SK-N-SH (cell line): ENCODE results near the gene AGAP1. TPM values are rescaled to one million over a fixed set of nuclear protein-coding genes. Genes with fewer than 3 reads are reported as not detected.

Experiments
- CTCF ChIA-PET: fragments of 300-600, 350-600 bp; formaldehyde crosslinking; extraction: SDS; loops from one replicate; lab custom pipeline; 2021; lab: Yijun Ruan, JAX
- POLR2A ChIA-PET: fragments of 350-600 bp; sonication (Branson Sonifier 250); formaldehyde crosslinking; extraction: SDS; loops from one replicate; lab custom pipeline; 2020; ENCODE audit warnings: antibody characterized with exemption, inconsistent platforms; lab: Yijun Ruan, JAX
- DNase-seq: peaks from one replicate; pipeline ENCODE4 v3.0.0; 2012
- H2AFZ ChIP-seq: fragments of 200-600 bp; sonication (generic); 2 replicates; pipeline ENCODE4 v1.8.1; 2016; ENCODE audit warnings: antibody characterized with exemption, mild to moderate bottlenecking, low read depth
- H3F3A ChIP-seq: fragments of 200-600 bp; sonication (generic); replicated peaks from 2 replicates; pipeline ENCODE3; 2016; ENCODE audit warnings: antibody characterized with exemption, mild to moderate bottlenecking; ENCODE audit not compliant: insufficient read depth
- H3K27ac ChIP-seq, 2 experiments: fragments of 200-500 bp in 1 of 2; fragments of 200-600 bp in 1 of 2; sonication (Bioruptor generic) in 1 of 2; sonication (generic), shearing (Covaris generic) in 1 of 2; 2 replicates each; pipeline versions ENCODE4 v1.5.1 to v1.6.1; 2014 to 2016; ENCODE audit warnings: low read depth in 2 of 2, inconsistent platforms in 1 of 2, low read length in 1 of 2, mild to moderate bottlenecking in 1 of 2, mixed read lengths in 1 of 2
- H3K27me3 ChIP-seq: fragments of 200-600 bp; sonication (generic), shearing (Covaris generic); 2 replicates; pipeline ENCODE4 v1.6.1; 2016; ENCODE audit warnings: mixed run types; ENCODE audit not compliant: insufficient read depth
- H3K36me3 ChIP-seq, 2 experiments: fragments of 200-500 bp in 1 of 2; fragments of 200-600 bp in 1 of 2; sonication (Bioruptor generic) in 1 of 2; sonication (generic) in 1 of 2; replicated peaks in 1 of 2; 2 replicates each; pipeline versions ENCODE3 to v1.5.1; 2014 to 2016; ENCODE audit warnings: low read length in 1 of 2, mild to moderate bottlenecking in 1 of 2; ENCODE audit not compliant: insufficient read depth in 2 of 2, control insufficient read depth in 1 of 2
- H3K4me1 ChIP-seq, 2 experiments: fragments of 200-500 bp in 1 of 2; fragments of 200-600 bp in 1 of 2; sonication (Bioruptor generic) in 1 of 2; sonication (generic), shearing (Covaris generic) in 1 of 2; 2 replicates each; pipeline versions ENCODE4 v1.5.1 to v1.6.1; 2014 to 2016; ENCODE audit warnings: low read depth in 1 of 2, low read length in 1 of 2, mixed run types in 1 of 2; ENCODE audit not compliant: insufficient read depth in 2 of 2, control insufficient read depth in 1 of 2
- H3K4me2 ChIP-seq: fragments of 200-600 bp; sonication (generic), shearing (Covaris generic); 2 replicates; pipeline ENCODE4 v1.6.1; 2017; ENCODE audit warnings: mixed run types
- H3K4me3 ChIP-seq, 2 experiments: fragments of 200-500 bp in 1 of 2; fragments of 200-600 bp in 1 of 2; sonication (Bioruptor generic) in 1 of 2; sonication (generic), shearing (Covaris generic) in 1 of 2; 2 replicates each; pipeline versions ENCODE4 v1.5.1 to v1.8.1; 2014 to 2016; ENCODE audit warnings: low read depth in 2 of 2, inconsistent platforms in 1 of 2, low read length in 1 of 2, mild to moderate bottlenecking in 1 of 2, mixed read lengths in 1 of 2, moderate library complexity in 1 of 2
- H3K79me2 ChIP-seq: fragments of 200-600 bp; sonication (generic); 2 replicates; pipeline ENCODE4 v1.8.1; 2017; ENCODE audit warnings: mild to moderate bottlenecking; ENCODE audit not compliant: insufficient read depth
- H3K9ac ChIP-seq: fragments of 200-600 bp; sonication (generic); 2 replicates; pipeline ENCODE4 v1.6.1; 2017; ENCODE audit warnings: mixed run types
- H3K9me2 ChIP-seq: fragments of 200-600 bp; sonication (generic); 2 replicates; pipeline ENCODE4 v1.6.1; 2017; ENCODE audit warnings: mixed run types
- H3K9me3 ChIP-seq: fragments of 200-600 bp; sonication (generic); 2 replicates; pipeline ENCODE4 v1.6.1; 2017; ENCODE audit warnings: mixed run types, mild to moderate bottlenecking, moderate library complexity
- H4K20me1 ChIP-seq: fragments of 200-600 bp; sonication (generic); 2 replicates; pipeline ENCODE4 v1.6.1; 2017; ENCODE audit warnings: mild to moderate bottlenecking, mixed run types; ENCODE audit not compliant: insufficient read depth
- CHD2 ChIP-seq: fragments of 150-350 bp; IDR thresholded peaks from 2 replicates; pipeline ENCODE4 v1.6.1; 2018; ENCODE audit warnings: low read length; ENCODE audit not compliant: partially characterized antibody
- CTCF ChIP-seq: fragments of 200-600 bp; sonication (generic); IDR thresholded peaks from 2 replicates; pipeline ENCODE4 v1.6.1; 2017; ENCODE audit warnings: antibody characterized with exemption, mild to moderate bottlenecking, moderate library complexity
- EP300 ChIP-seq, 2 experiments: IDR thresholded peaks; 2 replicates each; pipeline versions ENCODE4 v1.4.0 to v1.6.1; 2012; ENCODE audit warnings: borderline replicate concordance in 1 of 2, low read depth in 1 of 2, low read length in 1 of 2
- EZH2phosphoT487 ChIP-seq: fragments of 200-600 bp; sonication (generic); IDR thresholded peaks from 2 replicates; pipeline ENCODE4 v1.6.1; 2017; ENCODE audit warnings: low read depth, mixed run types, mild to moderate bottlenecking, antibody characterized with exemption, moderate library complexity, borderline replicate concordance
- NFIC ChIP-seq: IDR thresholded peaks from 2 replicates; pipeline ENCODE4 v1.4.0; 2012; ENCODE audit warnings: borderline replicate concordance
- NRF1 ChIP-seq: IDR thresholded peaks from 2 replicates; pipeline ENCODE4 v1.6.1; 2012; ENCODE audit warnings: low read depth, mild to moderate bottlenecking, low read length
- PBX3 ChIP-seq: IDR thresholded peaks from 2 replicates; pipeline ENCODE4; 2012
- RCOR1 ChIP-seq: fragments of 150-350 bp; IDR thresholded peaks from 2 replicates; pipeline ENCODE4 v1.6.1; 2017; ENCODE audit warnings: antibody characterized with exemption, low read length
- REST ChIP-seq: IDR thresholded peaks from 2 replicates; pipeline ENCODE4 v1.6.1; 2012; ENCODE audit warnings: mild to moderate bottlenecking, low read depth, low read length, moderate library complexity
- RXRA ChIP-seq: IDR thresholded peaks from 2 replicates; pipeline ENCODE4 v1.4.0; 2012; ENCODE audit warnings: low read depth, mild to moderate bottlenecking, borderline replicate concordance
- SIN3A ChIP-seq: IDR thresholded peaks from 2 replicates; pipeline ENCODE4 v1.6.1; 2012; ENCODE audit warnings: low read depth, mild to moderate bottlenecking, low read length, moderate library complexity, borderline replicate concordance
- SMC3 ChIP-seq: IDR thresholded peaks from 2 replicates; pipeline ENCODE4 v1.6.1; 2012; ENCODE audit warnings: low read depth, low read length, improper control_type of control experiment
- TAF1 ChIP-seq: IDR thresholded peaks from 2 replicates; pipeline ENCODE4 v1.6.1; 2012; ENCODE audit warnings: low read depth, mild to moderate bottlenecking, low read length, moderate library complexity, borderline replicate concordance
- TCF12 ChIP-seq: IDR thresholded peaks from 2 replicates; pipeline ENCODE4 v1.4.0; 2012
- TEAD4 ChIP-seq: IDR thresholded peaks from 2 replicates; pipeline ENCODE4 v1.4.0; 2012; ENCODE audit warnings: mild to moderate bottlenecking, borderline replicate concordance; ENCODE audit not compliant: insufficient read depth
- USF1 ChIP-seq: IDR thresholded peaks from 2 replicates; pipeline ENCODE4 v1.4.0; 2012; ENCODE audit warnings: low read depth, borderline replicate concordance
- YY1 ChIP-seq: IDR thresholded peaks from 2 replicates; pipeline ENCODE4 v1.4.0; 2012; ENCODE audit warnings: low read depth, mild to moderate bottlenecking
- ZBTB33 ChIP-seq: IDR thresholded peaks from 2 replicates; pipeline ENCODE4 v1.4.0; 2012; ENCODE audit warnings: low read depth, borderline replicate concordance
- WGBS: methylation state at CpG from one replicate; pipeline ENCODE4 v1.1.6; 2017; ENCODE audit warnings: low lambda C conversion rate; 5-methylcytosine and 5-hydroxymethylcytosine counted together
- polyA plus RNA-seq, 3 experiments: library from polyadenylated mRNA; depleted of rRNA; stranded (reverse); fragments of >200 nt; gene quantifications; 2 replicates each; pipeline ENCODE4 v1.2.3, GENCODE V29; 2012

The AGAP1 gene
- polyA plus RNA-seq, 1 of the 3 experiments (the other 2 are of a cell fraction), result 8.8 TPM

GRCh38 chr2:236177967-236178889 is 684.4 kb downstream of the AGAP1 start (continued):
- no peak for TF ChIP-seq TEAD4
- TF ChIP-seq CHD2, result no peak
- no peak for TF ChIP-seq EZH2phosphoT487
- peak; percentile 83 for TF ChIP-seq CTCF
- no peak for TF ChIP-seq USF1
- TF ChIP-seq ZBTB33, result no peak
- TF ChIP-seq NFIC, result no peak; the same call in 1 of the 2 replicates
- no peak for TF ChIP-seq RCOR1
- peak; percentile 73 for TF ChIP-seq SMC3
- no peak for TF ChIP-seq PBX3
- no peak for TF ChIP-seq NRF1
- TF ChIP-seq RXRA, result no peak
- TF ChIP-seq YY1, result no peak

GRCh38 chr2:236178890-236179235 is 685.0 kb downstream of the AGAP1 start:
- Histone ChIP-seq H3K27me3 (peaks cover 9% of the 10 kb centered on the region), H3K4me2 (peak overlapping the region; percentile 92), H3K36me3 (no peaks in the 10 kb centered on the region), H3K4me1 (peaks cover 0 to 16% of the 10 kb centered on the region in 2 experiments; a peak in 3 of 4 replicates), H3K9me2 (no peaks in the 10 kb centered on the region), H3K79me2 (no peaks in the 10 kb centered on the region), H3K9me3 (no peaks in the 10 kb centered on the region), H2AFZ (peak overlapping the region; percentile 77; the same call in 1 of the 2 replicates), H4K20me1 (no peaks in the 10 kb centered on the region), H3K27ac (peak overlapping the region in 1 of 2 experiments; percentile 12; a peak in 1 of 4 replicates), H3K9ac (peak overlapping the region; percentile 59), H3K4me3 (peak overlapping the region; percentile 51 to 72), H3F3A (peaks cover 33% of the 10 kb centered on the region)
- CTCF ChIA-PET, result interaction anchor here (0.6 to 17.1 kb wide), 16 partner anchors 8 to 583 kb away, joined by 3 to 372 read pairs (median 16); partner anchors contain the start of gene GBX2
- TF ChIP-seq TCF12, result no peak
- no peak for TF ChIP-seq SIN3A
- no peak for TF ChIP-seq TAF1
- TF ChIP-seq REST, result no peak
- 0 out of 4 replicates have a peak, but pooled peaks of 1 of the 2 experiments have one; percentile 2 for TF ChIP-seq EP300 (IDR thresholded peaks at IDR 0.05; ENCODE audit: borderline replicate concordance in 1 of 2, low read depth in 1 of 2, low read length in 1 of 2)
- no peak for DNase-seq
- WGBS, result under 1% methylated on average over 15 of the region's 15 CpGs
- POLR2A ChIA-PET, result interaction anchor here (0.9 kb wide), 1 partner anchor 9 kb away, joined by 3 read pairs; no protein-coding TSS in a partner anchor
